ENCODE data around the gene MCF2L.

The MCF2L gene

GRCh38 chr13:113013878-113014751 is 45.1 kb downstream of the MCF2L start:
- H3K4me3 ChIP-seq (ENCODE audit: low read length) = no peak overlapping the region
- H3K27me3 ChIP-seq (ENCODE audit: low read depth, low read length) = no peaks in the 10 kb centered on the region
- H3K4me1 ChIP-seq (ENCODE audit: low read length) = no peaks in the 10 kb centered on the region
- H3K9ac ChIP-seq (ENCODE audit: low read length) = no peak overlapping the region
- H3K4me2 ChIP-seq (ENCODE audit: low read length) = no peak overlapping the region
- H2AFZ ChIP-seq (ENCODE audit: low read depth, low read length) = no peak overlapping the region
- no peaks in the 10 kb centered on the region for H3K36me3 ChIP-seq (replicated peaks; ENCODE audit: low read depth, low read length)
- H3K79me2 ChIP-seq (ENCODE audit: low read length) = no peaks in the 10 kb centered on the region
- no peak for TF ChIP-seq EZH2phosphoT487 (IDR thresholded peaks at IDR 0.05; ENCODE audit: low read depth)
- TF ChIP-seq CTCF (IDR thresholded peaks at IDR 0.05; ENCODE audit: low read depth, low read length) = no peak
- H3K9me3 ChIP-seq (ENCODE audit: insufficient read depth, low read length) = no peaks in the 10 kb centered on the region
- H3K27ac ChIP-seq (ENCODE audit: low read length) = no peak overlapping the region
- no peaks in the 10 kb centered on the region; the same call in 1 of the 2 replicates for H4K20me1 ChIP-seq (ENCODE audit: insufficient read depth, low read length)

- no peak overlapping the region for H3K27ac ChIP-seq (ENCODE audit: low read length)
- H3K4me1 ChIP-seq (ENCODE audit: low read length) = peaks cover 1% of the 10 kb centered on the region
- TF ChIP-seq CTCF (IDR thresholded peaks at IDR 0.05; ENCODE audit: low read depth, low read length) = no peak
- no peak for TF ChIP-seq EZH2phosphoT487 (IDR thresholded peaks at IDR 0.05; ENCODE audit: low read depth)
- H2AFZ ChIP-seq (ENCODE audit: low read depth, low read length) = no peak overlapping the region
- H3K79me2 ChIP-seq (ENCODE audit: low read length) = no peaks in the 10 kb centered on the region
- H3K27me3 ChIP-seq (ENCODE audit: low read depth, low read length) = no peaks in the 10 kb centered on the region
- H4K20me1 ChIP-seq (ENCODE audit: insufficient read depth, low read length) = no peaks in the 10 kb centered on the region
- no peak overlapping the region for H3K4me3 ChIP-seq (ENCODE audit: low read length)
- H3K36me3 ChIP-seq (replicated peaks; ENCODE audit: low read depth, low read length) = no peaks in the 10 kb centered on the region
- no peak overlapping the region for H3K9ac ChIP-seq (ENCODE audit: low read length)
- no peaks in the 10 kb centered on the region for H3K9me3 ChIP-seq (ENCODE audit: insufficient read depth, low read length)
- H3K4me2 ChIP-seq (ENCODE audit: low read length) = no peak overlapping the region
Observed at GRCh38 chr13:113014752-113015745, 46.0 kb downstream of the MCF2L start.

GRCh38 chr13:113015826-113016525 is 47.0 kb downstream of the MCF2L start:
- Histone ChIP-seq H3K4me2 (ENCODE audit: low read length) (no peak overlapping the region), H4K20me1 (ENCODE audit: insufficient read depth, low read length) (no peaks in the 10 kb centered on the region), H3K27ac (ENCODE audit: low read length) (no peak overlapping the region), H3K9ac (ENCODE audit: low read length) (no peak overlapping the region), H3K27me3 (ENCODE audit: low read depth, low read length) (no peaks in the 10 kb centered on the region), H3K79me2 (ENCODE audit: low read length) (no peaks in the 10 kb centered on the region), H3K4me1 (ENCODE audit: low read length) (peaks cover 10% of the 10 kb centered on the region), H3K36me3 (replicated peaks; ENCODE audit: low read depth, low read length) (no peaks in the 10 kb centered on the region), H2AFZ (ENCODE audit: low read depth, low read length) (no peak overlapping the region), H3K4me3 (ENCODE audit: low read length) (no peak overlapping the region), H3K9me3 (ENCODE audit: insufficient read depth, low read length) (no peaks in the 10 kb centered on the region)
- TF ChIP-seq CTCF (IDR thresholded peaks at IDR 0.05; ENCODE audit: low read depth, low read length) = no peak
- TF ChIP-seq EZH2phosphoT487 (IDR thresholded peaks at IDR 0.05; ENCODE audit: low read depth) = no peak

Measured in OCI-LY3 (cell line).